Neuronal stem cell (in vitro differentiated cells): Measurements from ENCODE around the gene NAV1.
"Not testable (repeated sequence)": the region's sequence is repeated elsewhere in the genome, so short reads cannot be mapped to it uniquely, and the experiment has no call there.

Source experiments
- DNase-seq: peaks from one replicate; pipeline ENCODE4 v3.0.0-alpha.2; 2013; ENCODE audit warnings: low spot score
- H2AFZ ChIP-seq: one replicate; pipeline ENCODE4 v1.6.1; 2013; ENCODE audit warnings: mild to moderate bottlenecking, low read length, inconsistent platforms
- H2AK5ac ChIP-seq: 2 replicates; pipeline ENCODE4 v1.6.1; 2013; ENCODE audit warnings: low read depth, mild to moderate bottlenecking, inconsistent platforms, low read length, moderate library complexity, mixed read lengths
- H2BK120ac ChIP-seq: 2 replicates; pipeline ENCODE4 v1.6.1; 2013; ENCODE audit warnings: low read depth, mild to moderate bottlenecking, inconsistent platforms, low read length, moderate library complexity, mixed read lengths
- H2BK12ac ChIP-seq: one replicate; pipeline ENCODE4 v1.6.1; 2013; ENCODE audit warnings: low read length, inconsistent platforms
- H2BK15ac ChIP-seq: 2 replicates; pipeline ENCODE4 v1.6.1; 2013; ENCODE audit warnings: mild to moderate bottlenecking, low read length, inconsistent platforms, mixed read lengths
- H2BK5ac ChIP-seq: one replicate; pipeline ENCODE4 v1.6.1; 2013; ENCODE audit warnings: inconsistent platforms, mild to moderate bottlenecking, low read length, moderate library complexity
- H3K14ac ChIP-seq: one replicate; pipeline ENCODE4 v1.6.1; 2013; ENCODE audit warnings: low read length, inconsistent platforms
- H3K18ac ChIP-seq: 2 replicates; pipeline ENCODE4 v1.6.1; 2013; ENCODE audit warnings: low read length, inconsistent platforms
- H3K23ac ChIP-seq: 2 replicates; pipeline ENCODE4 v1.6.1; 2013; ENCODE audit warnings: low read depth, mild to moderate bottlenecking, mixed read lengths, low read length, inconsistent platforms; ENCODE audit not compliant: poor library complexity
- H3K27ac ChIP-seq: replicated peaks from 3 replicates; pipeline ENCODE4 v1.5.1; 2013; ENCODE audit warnings: low read length, inconsistent platforms
- H3K27me3 ChIP-seq, 3 experiments: 2 replicates each; pipeline ENCODE4 v1.6.1; 2013; ENCODE audit warnings: low read length in 3 of 3, mild to moderate bottlenecking in 2 of 3, inconsistent platforms in 1 of 3, low read depth in 1 of 3, mixed read lengths in 1 of 3, moderate library complexity in 1 of 3; ENCODE audit not compliant: control insufficient read depth in 3 of 3, insufficient read depth in 3 of 3
- H3K36me3 ChIP-seq, 2 donors: replicated peaks in 1 of 2; 2 replicates each; pipeline ENCODE4 v1.6.1; 2013; ENCODE audit warnings: low read length in 2 of 2; ENCODE audit not compliant: control insufficient read depth in 2 of 2, insufficient read depth in 2 of 2
- H3K4ac ChIP-seq: 2 replicates; pipeline ENCODE4 v1.6.1; 2013; ENCODE audit warnings: inconsistent platforms, mild to moderate bottlenecking, low read length, moderate library complexity
- H3K4me1 ChIP-seq, 2 donors: 1 replicate in 1 of 2; 2 replicates in 1 of 2; pipeline ENCODE4 v1.6.1; 2013; ENCODE audit warnings: low read length in 2 of 2, low read depth in 1 of 2; ENCODE audit not compliant: control insufficient read depth in 2 of 2, insufficient read depth in 1 of 2
- H3K4me2 ChIP-seq: one replicate; pipeline ENCODE4 v1.6.1; 2013; ENCODE audit warnings: mild to moderate bottlenecking, low read length, inconsistent platforms; ENCODE audit not compliant: insufficient read depth, poor library complexity, severe bottlenecking
- H3K4me3 ChIP-seq, 2 donors: 2 replicates each; pipeline ENCODE4 v1.5.1; 2013; ENCODE audit warnings: low read length in 2 of 2, mild to moderate bottlenecking in 2 of 2, inconsistent platforms in 1 of 2, moderate library complexity in 1 of 2
- H3K79me1 ChIP-seq: one replicate; pipeline ENCODE4 v1.6.1; 2013; ENCODE audit warnings: low read depth, mild to moderate bottlenecking, inconsistent platforms, low read length, moderate library complexity
- H3K9ac ChIP-seq: one replicate; pipeline ENCODE4 v1.6.1; 2013; ENCODE audit warnings: mild to moderate bottlenecking, low read depth, low read length, inconsistent platforms; ENCODE audit not compliant: poor library complexity
- H3K9me3 ChIP-seq, 2 donors: replicated peaks in 1 of 2; 2 replicates each; pipeline versions ENCODE3 to v1.6.1; 2013; ENCODE audit warnings: low read length in 2 of 2, mild to moderate bottlenecking in 2 of 2, inconsistent platforms in 1 of 2, low read depth in 1 of 2, mixed read lengths in 1 of 2, moderate library complexity in 1 of 2; ENCODE audit not compliant: control insufficient read depth in 2 of 2, insufficient read depth in 1 of 2
- H4K8ac ChIP-seq: one replicate; pipeline ENCODE4 v1.6.1; 2013; ENCODE audit warnings: low read depth, mild to moderate bottlenecking, inconsistent platforms, low read length, moderate library complexity
- H4K91ac ChIP-seq: one replicate; pipeline ENCODE4 v1.6.1; 2013; ENCODE audit warnings: low read length, low read depth, mild to moderate bottlenecking, inconsistent platforms; ENCODE audit not compliant: poor library complexity
- WGBS, 2 donors: extraction: QIAGEN DNeasy Blood & Tissue Kit; methylation state at CpG; one replicate each; pipeline ENCODE4 v1.1.7; 2013; ENCODE audit warnings: missing lambda C conversion rate in 2 of 2, mixed read lengths in 1 of 2; ENCODE audit not compliant: insufficient read length in 2 of 2, insufficient replicate concordance in 1 of 2; ENCODE audit errors: extremely low coverage in 2 of 2; 5-methylcytosine and 5-hydroxymethylcytosine counted together

The NAV1 gene

DNA sequence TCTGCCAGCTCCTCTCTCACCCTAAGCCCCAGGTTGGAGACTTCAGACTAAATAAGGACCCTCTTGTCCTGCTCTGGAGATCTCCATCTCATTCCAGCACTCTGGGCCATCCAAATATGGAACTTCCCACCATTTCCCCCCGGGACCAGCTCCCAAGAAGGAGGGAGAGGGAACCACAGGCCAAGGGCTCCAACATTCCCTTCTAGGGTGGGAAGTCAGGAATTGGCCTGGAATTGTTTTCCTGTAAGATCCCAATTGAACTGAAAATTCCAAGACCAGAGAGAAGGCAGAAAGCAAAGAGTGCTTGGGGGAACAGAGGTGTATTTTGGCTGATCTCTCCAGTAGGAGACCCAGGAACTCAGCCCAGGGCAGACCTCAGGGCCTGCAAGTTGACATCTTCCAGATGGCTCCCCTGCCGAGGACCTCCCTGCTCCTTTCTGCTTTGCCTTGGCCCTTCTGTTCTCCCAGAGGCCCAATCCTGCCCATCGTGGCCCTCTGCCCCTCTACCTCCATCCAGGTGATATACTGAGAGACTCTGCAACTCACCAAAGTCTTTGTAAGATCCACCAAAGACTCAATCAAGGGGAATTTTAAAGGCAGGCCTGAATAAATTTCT lies 46.9 kb upstream of the NAV1 start:
- H2AK5ac ChIP-seq = no peak overlapping the region
- H3K4ac ChIP-seq = no peak overlapping the region
- no peak overlapping the region for H3K4me3 ChIP-seq
- H3K18ac ChIP-seq = no peak overlapping the region
- H3K4me2 ChIP-seq = no peak overlapping the region
- H4K8ac ChIP-seq = no peak overlapping the region
- H3K79me1 ChIP-seq = no peaks in the 10 kb centered on the region
- H3K27me3 ChIP-seq = no peaks in the 10 kb centered on the region
- WGBS, 2 donors = no CpG with 5 or more reads among the region's 3 CpGs
- peaks cover 14 to 19% of the 10 kb centered on the region in 2 donors for H3K4me1 ChIP-seq
- H3K36me3 ChIP-seq = peaks cover 0 to 1% of the 10 kb centered on the region in 2 donors
- H2BK5ac ChIP-seq = no peak overlapping the region
- peaks cover 0 to 3% of the 10 kb centered on the region in 2 donors for H3K9me3 ChIP-seq
- H3K9ac ChIP-seq = no peak overlapping the region
- H4K91ac ChIP-seq = no peak overlapping the region
- H3K14ac ChIP-seq = no peak overlapping the region
- H3K27ac ChIP-seq = no peak overlapping the region
- H2AFZ ChIP-seq = no peak overlapping the region
- H3K23ac ChIP-seq = no peak overlapping the region
- H2BK15ac ChIP-seq = no peak overlapping the region
- H2BK120ac ChIP-seq = no peak overlapping the region
- H2BK12ac ChIP-seq = no peak overlapping the region
- no peak for DNase-seq

DNA sequence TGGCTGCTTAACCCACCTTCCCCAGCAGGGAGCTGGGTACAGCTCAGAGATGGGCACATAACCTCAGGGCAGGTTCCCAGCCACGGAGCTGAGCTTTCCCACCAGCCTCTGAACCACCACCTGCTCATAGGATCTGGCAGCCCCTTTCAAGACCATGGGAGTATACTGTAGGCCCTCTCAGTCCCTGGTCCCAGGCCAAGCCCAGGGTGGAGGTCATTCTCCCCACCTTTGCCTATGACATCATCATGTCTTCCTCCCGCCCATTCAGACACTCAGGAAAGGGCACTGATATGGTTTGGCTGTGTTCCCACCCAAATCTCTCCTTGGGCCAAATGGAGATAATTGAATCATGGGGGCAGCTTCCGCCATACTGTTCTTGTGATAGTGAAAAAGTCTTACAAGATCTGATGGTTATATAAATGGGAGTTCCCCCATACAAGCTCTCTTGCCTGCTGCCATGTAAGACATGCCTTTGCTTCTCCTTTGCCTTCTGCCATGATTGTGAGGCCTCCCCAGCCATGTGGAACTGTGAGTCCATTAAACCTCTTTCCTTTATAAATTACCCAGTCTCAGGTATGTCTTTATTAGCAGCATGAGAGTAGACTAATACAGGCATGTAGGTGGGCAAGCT lies 45.8 kb upstream of the NAV1 start:
- not testable (repeated sequence) for H2AFZ ChIP-seq, H2BK12ac ChIP-seq, H3K36me3 ChIP-seq, DNase-seq, H4K8ac ChIP-seq, H3K79me1 ChIP-seq, H3K4me3 ChIP-seq, H3K14ac ChIP-seq, H3K27ac ChIP-seq, H2BK120ac ChIP-seq, H3K27me3 ChIP-seq, H3K9ac ChIP-seq, H3K23ac ChIP-seq, H3K9me3 ChIP-seq, H2BK5ac ChIP-seq, H3K4ac ChIP-seq, H4K91ac ChIP-seq, H3K4me2 ChIP-seq
- Histone ChIP-seq H3K4me1 (peaks cover 14 to 19% of the 10 kb centered on the region in 2 donors), H3K18ac (peak overlapping the region; percentile 32), H2BK15ac (peak overlapping the region; percentile 5), H2AK5ac (peak overlapping the region; percentile 39)
- WGBS, 2 donors = no CpG with 5 or more reads among the region's 3 CpGs

DNA sequence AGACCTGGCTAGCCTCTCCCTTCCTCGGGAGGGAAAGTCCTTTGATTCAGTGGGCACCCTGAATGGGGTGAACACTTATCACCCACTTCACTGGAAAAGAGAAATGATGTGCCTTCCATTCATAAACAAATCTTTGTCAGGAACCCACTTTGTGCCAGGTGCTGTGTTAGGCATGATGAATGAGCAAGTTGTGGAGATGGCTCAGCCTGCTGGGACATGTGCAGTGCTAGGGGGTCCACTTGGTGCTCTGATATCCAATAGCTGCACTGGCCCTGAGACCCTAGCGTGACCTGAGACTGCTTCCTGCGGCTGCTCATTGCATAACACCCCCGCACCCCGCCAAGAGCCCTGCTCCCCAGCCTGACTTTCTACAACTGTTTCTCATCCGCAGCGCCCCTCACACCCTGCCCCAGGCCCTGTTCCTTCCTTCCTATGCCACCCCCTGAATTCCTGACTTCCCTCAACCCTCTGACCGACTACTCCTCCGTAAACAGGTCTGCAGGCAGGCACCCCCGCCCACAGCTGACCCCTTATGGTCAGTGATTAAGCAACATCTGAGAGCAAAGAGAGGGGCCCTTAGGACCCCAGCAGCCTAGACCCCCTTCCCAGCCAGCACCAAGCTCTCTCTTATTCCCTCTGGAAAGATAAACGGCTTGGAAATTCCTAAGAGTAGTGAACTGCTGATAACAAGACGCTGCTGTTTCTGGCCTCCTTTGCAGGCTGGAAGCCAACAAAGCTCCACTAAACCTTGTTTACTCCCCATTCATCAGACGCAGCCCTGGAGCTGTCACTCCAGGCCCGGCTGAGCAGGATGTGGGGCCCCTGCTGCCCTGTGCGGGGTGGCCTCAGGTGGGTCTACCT lies 44.9 kb upstream of the NAV1 start:
- no CpG with 5 or more reads among the region's 15 CpGs for WGBS, 2 donors

More for the DNA sequence above, 44.9 kb upstream of the NAV1 start:
- Histone ChIP-seq H3K4me1 (peaks cover 14 to 19% of the 10 kb centered on the region in 2 donors), H3K4ac (no peak overlapping the region), H3K18ac (peak overlapping the region; percentile 61), H3K14ac (no peak overlapping the region), H2BK15ac (peak overlapping the region; percentile 72), H3K79me1 (no peaks in the 10 kb centered on the region), H4K8ac (no peak overlapping the region), H3K27ac (no peak overlapping the region), H2AK5ac (peak overlapping the region; percentile 51), H3K9ac (peak overlapping the region; percentile 47), H2AFZ (peak overlapping the region; percentile 65), H4K91ac (no peak overlapping the region), H3K23ac (no peak overlapping the region), H3K9me3 (peaks cover 0 to 3% of the 10 kb centered on the region in 2 donors), H2BK5ac (no peak overlapping the region), H3K4me2 (no peak overlapping the region), H2BK120ac (no peak overlapping the region), H3K4me3 (no peak overlapping the region), H2BK12ac (peak overlapping the region; percentile 14), H3K27me3 (no peaks in the 10 kb centered on the region), H3K36me3 (peaks cover 0 to 1% of the 10 kb centered on the region in 2 donors)
- DNase-seq = no peak
